Cardiac muscle cell (in vitro differentiated cells and primary cell): Measurements from ENCODE around the gene TWIST1. TPM values are rescaled to one million over a fixed set of nuclear protein-coding genes. Genes with fewer than 3 reads are reported as not detected.

Experiments
- DNase-seq, 2 donors: peaks; one replicate each; pipeline versions ENCODE4 v3.0.0 to v3.0.0-alpha.2; 2010 to 2017; ENCODE audit warnings: low read depth in 1 of 2, low spot score in 1 of 2
- H3K27ac ChIP-seq: fragments of 200-600 bp; sonication (generic); 2 replicates; pipeline ENCODE4 v1.5.1; 2016
- H3K27me3 ChIP-seq: fragments of 200-600 bp; sonication (generic); 2 replicates; pipeline ENCODE4 v1.6.0; 2016; ENCODE audit warnings: control low read depth
- H3K36me3 ChIP-seq: fragments of 200-600 bp; sonication (generic); 2 replicates; pipeline ENCODE4 v1.5.1; 2016; ENCODE audit warnings: control low read depth
- H3K4me1 ChIP-seq: fragments of 200-600 bp; sonication (generic); 2 replicates; pipeline ENCODE4 v1.8.1; 2017; ENCODE audit warnings: low read depth, mild to moderate bottlenecking, mixed run types
- H3K4me3 ChIP-seq: fragments of 200-600 bp; sonication (generic); 2 replicates; pipeline ENCODE4 v1.5.1; 2016; ENCODE audit warnings: mild to moderate bottlenecking
- H3K9me3 ChIP-seq: fragments of 200-600 bp; sonication (generic); 2 replicates; pipeline ENCODE4 v1.5.1; 2017; ENCODE audit warnings: low read depth, mild to moderate bottlenecking, control low read depth
- polyA plus RNA-seq: library from polyadenylated mRNA; unstranded; fragments of >200 nt; fragmentation: Nextera tagmentation; extraction: Ambion mirVana; gene quantifications from 2 replicates; pipeline ENCODE4 v1.2.1, GENCODE V29; 2016
- total RNA-seq: library from RNA; depleted of rRNA; stranded (reverse); fragments of >200 nt; gene quantifications from 2 replicates; pipeline ENCODE4 v1.2.3, GENCODE V29; 2016
- TF ChIP-seq, protein P1 (sequence below): IDR thresholded peaks from 2 replicates; pipeline ENCODE4 v1.5.1; 2012; ENCODE audit warnings: low read depth, mild to moderate bottlenecking, low read length

Gene TWIST1
- total and polyA plus RNA-seq, 2 experiments from 2014 or later: 21.4 to 44.6 TPM

- Histone ChIP-seq H3K4me1 (peaks cover 43% of the 10 kb centered on the region), H3K9me3 (no peaks in the 10 kb centered on the region), H3K4me3 (peak overlapping the region; percentile 85), H3K36me3 (no peaks in the 10 kb centered on the region), H3K27ac (peak overlapping the region; percentile 54), H3K27me3 (peaks cover 46% of the 10 kb centered on the region)
- peak; percentile 56 to 72 for DNase-seq
- TF ChIP-seq, protein P1, sequence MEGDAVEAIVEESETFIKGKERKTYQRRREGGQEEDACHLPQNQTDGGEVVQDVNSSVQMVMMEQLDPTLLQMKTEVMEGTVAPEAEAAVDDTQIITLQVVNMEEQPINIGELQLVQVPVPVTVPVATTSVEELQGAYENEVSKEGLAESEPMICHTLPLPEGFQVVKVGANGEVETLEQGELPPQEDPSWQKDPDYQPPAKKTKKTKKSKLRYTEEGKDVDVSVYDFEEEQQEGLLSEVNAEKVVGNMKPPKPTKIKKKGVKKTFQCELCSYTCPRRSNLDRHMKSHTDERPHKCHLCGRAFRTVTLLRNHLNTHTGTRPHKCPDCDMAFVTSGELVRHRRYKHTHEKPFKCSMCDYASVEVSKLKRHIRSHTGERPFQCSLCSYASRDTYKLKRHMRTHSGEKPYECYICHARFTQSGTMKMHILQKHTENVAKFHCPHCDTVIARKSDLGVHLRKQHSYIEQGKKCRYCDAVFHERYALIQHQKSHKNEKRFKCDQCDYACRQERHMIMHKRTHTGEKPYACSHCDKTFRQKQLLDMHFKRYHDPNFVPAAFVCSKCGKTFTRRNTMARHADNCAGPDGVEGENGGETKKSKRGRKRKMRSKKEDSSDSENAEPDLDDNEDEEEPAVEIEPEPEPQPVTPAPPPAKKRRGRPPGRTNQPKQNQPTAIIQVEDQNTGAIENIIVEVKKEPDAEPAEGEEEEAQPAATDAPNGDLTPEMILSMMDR: no peak
These were observed 1.0 kb downstream of the TWIST1 start for GRCh38 chr7:19116121-19117090.

- peaks cover 56% of the 10 kb centered on the region for H3K4me1 ChIP-seq
- no peak overlapping the region for H3K27ac ChIP-seq
- DNase-seq: peak in 1 of 2 donors; percentile 41
- TF ChIP-seq, protein P1: no peak
- H3K36me3 ChIP-seq: no peaks in the 10 kb centered on the region
- H3K9me3 ChIP-seq: no peaks in the 10 kb centered on the region
- H3K4me3 ChIP-seq: peak overlapping the region; percentile 85
- peaks cover 41% of the 10 kb centered on the region for H3K27me3 ChIP-seq
These were observed 2.9 kb downstream of the TWIST1 start for GRCh38 chr7:19114551-19114855.

GRCh38 chr7:19113855-19114550, 3.4 kb downstream of the TWIST1 start:
- no peak overlapping the region for H3K27ac ChIP-seq
- H3K9me3 ChIP-seq: no peaks in the 10 kb centered on the region
- peak overlapping the region; percentile 85 for H3K4me3 ChIP-seq
- TF ChIP-seq, protein P1: no peak
- H3K4me1 ChIP-seq: peaks cover 59% of the 10 kb centered on the region
- peak in 1 of 2 donors; percentile 28 for DNase-seq
- no peaks in the 10 kb centered on the region for H3K36me3 ChIP-seq
- H3K27me3 ChIP-seq: peaks cover 37% of the 10 kb centered on the region

DNA sequence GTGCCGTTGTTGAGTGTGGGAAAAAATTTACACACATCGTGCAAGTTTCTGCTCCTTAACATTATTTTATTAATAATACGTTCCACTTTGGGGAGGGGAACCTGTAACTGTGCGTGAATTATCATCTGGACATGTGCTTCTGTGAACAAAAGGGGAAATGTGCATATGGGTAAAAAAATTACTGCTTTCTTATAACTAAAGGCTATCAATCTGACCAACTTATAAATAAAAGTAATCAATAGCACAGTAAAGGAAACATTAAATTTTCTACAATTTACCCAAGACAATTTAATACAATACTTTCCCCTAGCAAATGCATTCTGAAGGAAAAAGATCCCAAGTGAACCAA, 4.5 kb downstream of the TWIST1 start:
- no peaks in the 10 kb centered on the region for H3K36me3 ChIP-seq
- H3K27ac ChIP-seq: no peak overlapping the region
- H3K9me3 ChIP-seq: no peaks in the 10 kb centered on the region
- H3K4me1 ChIP-seq: peaks cover 58% of the 10 kb centered on the region
- DNase-seq: no peak
- H3K27me3 ChIP-seq: peaks cover 28% of the 10 kb centered on the region
- TF ChIP-seq, protein P1: no peak
- peak overlapping the region; percentile 28 for H3K4me3 ChIP-seq

- DNase-seq: peak; percentile 28 to 78
- TF ChIP-seq, protein P1: no peak
- H3K36me3 ChIP-seq: no peaks in the 10 kb centered on the region
These were observed 5.0 kb downstream of the TWIST1 start for GRCh38 chr7:19112274-19113001.

More at GRCh38 chr7:19112274-19113001, 5.0 kb downstream of the TWIST1 start:
- Histone ChIP-seq H3K4me3 (peak overlapping the region; percentile 28), H3K9me3 (no peaks in the 10 kb centered on the region), H3K27ac (no peak overlapping the region), H3K27me3 (peaks cover 29% of the 10 kb centered on the region), H3K4me1 (peaks cover 59% of the 10 kb centered on the region)
